ENCODE results near the gene RNF167.

The RNF167 gene

GRCh38 chr17:4969551-4970173 lies 29.6 kb downstream of the RNF167 start:
- Histone ChIP-seq H3K4me1 (ENCODE audit: control insufficient read depth, insufficient read depth, low read length, unreplicated experiment) (peaks cover 22% of the 10 kb centered on the region), H3K27me3 (ENCODE audit: insufficient read depth, low read length) (no peaks in the 10 kb centered on the region), H3K79me2 (ENCODE audit: control insufficient read depth, insufficient read depth, low read length, unreplicated experiment) (peaks cover 31% of the 10 kb centered on the region), H3K27ac (ENCODE audit: low read depth, low read length) (peak overlapping the region; percentile 97), H2AFZ (ENCODE audit: low read length, unreplicated experiment) (no peak overlapping the region), H3K36me3 (ENCODE audit: insufficient read depth, low read length) (peaks cover 17% of the 10 kb centered on the region), H3K4me3 (ENCODE audit: low read depth, low read length) (peak overlapping the region; percentile 89)

- Histone ChIP-seq H3K79me2 (ENCODE audit: control insufficient read depth, insufficient read depth, low read length, unreplicated experiment) (peaks cover 28% of the 10 kb centered on the region), H3K27ac (ENCODE audit: low read depth, low read length) (peak overlapping the region; percentile 97), H3K4me3 (ENCODE audit: low read depth, low read length) (peak overlapping the region; percentile 89; the same call in 1 of the 2 replicates), H2AFZ (ENCODE audit: low read length, unreplicated experiment) (no peak overlapping the region), H3K27me3 (ENCODE audit: insufficient read depth, low read length) (no peaks in the 10 kb centered on the region), H3K4me1 (ENCODE audit: control insufficient read depth, insufficient read depth, low read length, unreplicated experiment) (peaks cover 22% of the 10 kb centered on the region), H3K36me3 (ENCODE audit: insufficient read depth, low read length) (peaks cover 15% of the 10 kb centered on the region)
Observed at GRCh38 chr17:4970273-4970672, 30.2 kb downstream of the RNF167 start.

- H3K27ac ChIP-seq (ENCODE audit: low read depth, low read length): no peak overlapping the region
- H3K4me3 ChIP-seq (ENCODE audit: low read depth, low read length): no peak overlapping the region
- H3K27me3 ChIP-seq (ENCODE audit: insufficient read depth, low read length): no peaks in the 10 kb centered on the region
- peaks cover 19% of the 10 kb centered on the region for H3K4me1 ChIP-seq (ENCODE audit: control insufficient read depth, insufficient read depth, low read length, unreplicated experiment)
- peaks cover 13% of the 10 kb centered on the region; the same call in 1 of the 2 replicates for H3K36me3 ChIP-seq (ENCODE audit: insufficient read depth, low read length)
- peaks cover 16% of the 10 kb centered on the region for H3K79me2 ChIP-seq (ENCODE audit: control insufficient read depth, insufficient read depth, low read length, unreplicated experiment)
- H2AFZ ChIP-seq (ENCODE audit: low read length, unreplicated experiment): no peak overlapping the region
Observed at GRCh38 chr17:4971826-4972225, 31.8 kb downstream of the RNF167 start.

- Histone ChIP-seq H3K27me3 (ENCODE audit: insufficient read depth, low read length) (no peaks in the 10 kb centered on the region), H2AFZ (ENCODE audit: low read length, unreplicated experiment) (no peak overlapping the region), H3K79me2 (ENCODE audit: control insufficient read depth, insufficient read depth, low read length, unreplicated experiment) (peaks cover 16% of the 10 kb centered on the region), H3K27ac (ENCODE audit: low read depth, low read length) (no peak overlapping the region), H3K4me3 (ENCODE audit: low read depth, low read length) (no peak overlapping the region), H3K36me3 (ENCODE audit: insufficient read depth, low read length) (peaks cover 13% of the 10 kb centered on the region; the same call in 1 of the 2 replicates), H3K4me1 (ENCODE audit: control insufficient read depth, insufficient read depth, low read length, unreplicated experiment) (peaks cover 19% of the 10 kb centered on the region)
Observed at GRCh38 chr17:4972322-4972721, 32.3 kb downstream of the RNF167 start.

GRCh38 chr17:4972752-4973151 lies 32.7 kb downstream of the RNF167 start:
- Histone ChIP-seq H3K27ac (ENCODE audit: low read depth, low read length) (no peak overlapping the region), H3K27me3 (ENCODE audit: insufficient read depth, low read length) (no peaks in the 10 kb centered on the region), H3K4me3 (ENCODE audit: low read depth, low read length) (no peak overlapping the region), H3K36me3 (ENCODE audit: insufficient read depth, low read length) (peaks cover 13% of the 10 kb centered on the region; the same call in 1 of the 2 replicates), H3K79me2 (ENCODE audit: control insufficient read depth, insufficient read depth, low read length, unreplicated experiment) (peaks cover 16% of the 10 kb centered on the region), H2AFZ (ENCODE audit: low read length, unreplicated experiment) (no peak overlapping the region), H3K4me1 (ENCODE audit: control insufficient read depth, insufficient read depth, low read length, unreplicated experiment) (peaks cover 19% of the 10 kb centered on the region)

- Histone ChIP-seq H3K27me3 (ENCODE audit: insufficient read depth, low read length) (no peaks in the 10 kb centered on the region), H3K36me3 (ENCODE audit: insufficient read depth, low read length) (peaks cover 13% of the 10 kb centered on the region; the same call in 1 of the 2 replicates), H3K4me3 (ENCODE audit: low read depth, low read length) (no peak overlapping the region), H2AFZ (ENCODE audit: low read length, unreplicated experiment) (no peak overlapping the region), H3K4me1 (ENCODE audit: control insufficient read depth, insufficient read depth, low read length, unreplicated experiment) (peaks cover 19% of the 10 kb centered on the region), H3K27ac (ENCODE audit: low read depth, low read length) (no peak overlapping the region), H3K79me2 (ENCODE audit: control insufficient read depth, insufficient read depth, low read length, unreplicated experiment) (peaks cover 11% of the 10 kb centered on the region)
Observed at GRCh38 chr17:4973256-4974114, 33.4 kb downstream of the RNF167 start.

- peaks cover 19% of the 10 kb centered on the region for H3K4me1 ChIP-seq (ENCODE audit: control insufficient read depth, insufficient read depth, low read length, unreplicated experiment)
- no peak overlapping the region for H2AFZ ChIP-seq (ENCODE audit: low read length, unreplicated experiment)
- peaks cover 7% of the 10 kb centered on the region for H3K79me2 ChIP-seq (ENCODE audit: control insufficient read depth, insufficient read depth, low read length, unreplicated experiment)
- H3K4me3 ChIP-seq (ENCODE audit: low read depth, low read length): no peak overlapping the region
- peaks cover 13% of the 10 kb centered on the region; the same call in 1 of the 2 replicates for H3K36me3 ChIP-seq (ENCODE audit: insufficient read depth, low read length)
- H3K27me3 ChIP-seq (ENCODE audit: insufficient read depth, low read length): no peaks in the 10 kb centered on the region
- H3K27ac ChIP-seq (ENCODE audit: low read depth, low read length): no peak overlapping the region
Observed at GRCh38 chr17:4974115-4974670, 34.1 kb downstream of the RNF167 start.

GRCh38 chr17:4978726-4979125 lies 38.7 kb downstream of the RNF167 start:
- no peaks in the 10 kb centered on the region for H3K79me2 ChIP-seq (ENCODE audit: control insufficient read depth, insufficient read depth, low read length, unreplicated experiment)
- H3K27ac ChIP-seq (ENCODE audit: low read depth, low read length): no peak overlapping the region
- no peaks in the 10 kb centered on the region for H3K27me3 ChIP-seq (ENCODE audit: insufficient read depth, low read length)
- peaks cover 13% of the 10 kb centered on the region for H3K4me1 ChIP-seq (ENCODE audit: control insufficient read depth, insufficient read depth, low read length, unreplicated experiment)
- no peaks in the 10 kb centered on the region; the same call in 1 of the 2 replicates for H3K36me3 ChIP-seq (ENCODE audit: insufficient read depth, low read length)
- no peak overlapping the region for H2AFZ ChIP-seq (ENCODE audit: low read length, unreplicated experiment)
- H3K4me3 ChIP-seq (ENCODE audit: low read depth, low read length): no peak overlapping the region

GRCh38 chr17:4980644-4981216 lies 40.7 kb downstream of the RNF167 start:
- Histone ChIP-seq H3K36me3 (ENCODE audit: insufficient read depth, low read length) (no peaks in the 10 kb centered on the region; the same call in 1 of the 2 replicates), H3K27ac (ENCODE audit: low read depth, low read length) (no peak overlapping the region)

GRCh38 chr17:4982305-4982704 lies 42.2 kb downstream of the RNF167 start:
- Histone ChIP-seq H3K36me3 (ENCODE audit: insufficient read depth, low read length) (no peaks in the 10 kb centered on the region; the same call in 1 of the 2 replicates), H3K79me2 (ENCODE audit: control insufficient read depth, insufficient read depth, low read length, unreplicated experiment) (peaks cover 4% of the 10 kb centered on the region), H3K27ac (ENCODE audit: low read depth, low read length) (no peak overlapping the region), H3K4me3 (ENCODE audit: low read depth, low read length) (no peak overlapping the region), H3K27me3 (ENCODE audit: insufficient read depth, low read length) (no peaks in the 10 kb centered on the region), H3K4me1 (ENCODE audit: control insufficient read depth, insufficient read depth, low read length, unreplicated experiment) (peaks cover 22% of the 10 kb centered on the region), H2AFZ (ENCODE audit: low read length, unreplicated experiment) (no peak overlapping the region)

More at GRCh38 chr17:4980644-4981216, 40.7 kb downstream of the RNF167 start:
- Histone ChIP-seq H2AFZ (ENCODE audit: low read length, unreplicated experiment) (no peak overlapping the region), H3K27me3 (ENCODE audit: insufficient read depth, low read length) (no peaks in the 10 kb centered on the region), H3K4me3 (ENCODE audit: low read depth, low read length) (no peak overlapping the region), H3K4me1 (ENCODE audit: control insufficient read depth, insufficient read depth, low read length, unreplicated experiment) (peaks cover 13% of the 10 kb centered on the region), H3K79me2 (ENCODE audit: control insufficient read depth, insufficient read depth, low read length, unreplicated experiment) (no peaks in the 10 kb centered on the region)

All from ACC112 (cell line).